Activated CD4-positive, CD25-positive, alpha-beta regulatory T cell treated with anti-CD3 and anti-CD28 coated beads, Interleukin-2, amount 50 U/mL, for 72 hours (primary cell): ENCODE results near the gene TMCC1.
"Not testable (repeated sequence)": the region's sequence is repeated elsewhere in the genome, so short reads cannot be mapped to it uniquely, and the experiment has no call there.

Experiments
- DNase-seq: peaks from one replicate; pipeline ENCODE4 v3.0.0; 2021

TMCC1 gene

GRCh38 chr3:129834580-129834979 lies 58.9 kb downstream of the TMCC1 start:
- no peak for DNase-seq

GRCh38 chr3:129831942-129832341 lies 61.6 kb downstream of the TMCC1 start:
- not testable (repeated sequence) for DNase-seq

- no peak for DNase-seq
These were observed 62.0 kb downstream of the TMCC1 start for GRCh38 chr3:129831503-129831902.

- no peak for DNase-seq
These were observed 63.9 kb downstream of the TMCC1 start for GRCh38 chr3:129829640-129830039.

GRCh38 chr3:129827765-129828164 lies 65.7 kb downstream of the TMCC1 start:
- peak; percentile 39 for DNase-seq

- DNase-seq: peak; percentile 37
These were observed 68.5 kb downstream of the TMCC1 start for GRCh38 chr3:129824926-129825541.

DNA sequence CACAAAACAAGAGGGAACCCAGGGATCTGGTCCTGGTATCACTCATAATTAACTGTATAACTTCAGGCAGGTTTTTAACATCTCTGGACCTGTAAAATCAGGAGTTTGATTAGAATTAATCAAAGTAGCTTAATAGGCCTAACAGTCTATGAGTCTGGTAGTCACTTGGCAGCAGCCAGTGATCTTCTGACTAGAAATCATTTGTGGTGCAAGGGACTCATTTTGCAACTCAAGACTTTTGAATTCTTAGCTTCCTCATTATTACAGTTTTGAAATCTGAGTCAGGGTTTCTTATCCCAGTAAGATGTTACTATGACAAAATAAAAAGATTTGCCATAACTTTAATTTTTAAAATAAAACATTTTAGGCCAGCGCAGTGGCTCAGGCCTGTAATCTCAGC lies 70.8 kb downstream of the TMCC1 start:
- DNase-seq: no peak

GRCh38 chr3:129822241-129822640 lies 71.3 kb downstream of the TMCC1 start:
- no peak for DNase-seq

- no peak for DNase-seq
These were observed 72.9 kb downstream of the TMCC1 start for GRCh38 chr3:129820587-129820986.

- DNase-seq: no peak
These were observed 80.9 kb downstream of the TMCC1 start for GRCh38 chr3:129812589-129812988.

DNA sequence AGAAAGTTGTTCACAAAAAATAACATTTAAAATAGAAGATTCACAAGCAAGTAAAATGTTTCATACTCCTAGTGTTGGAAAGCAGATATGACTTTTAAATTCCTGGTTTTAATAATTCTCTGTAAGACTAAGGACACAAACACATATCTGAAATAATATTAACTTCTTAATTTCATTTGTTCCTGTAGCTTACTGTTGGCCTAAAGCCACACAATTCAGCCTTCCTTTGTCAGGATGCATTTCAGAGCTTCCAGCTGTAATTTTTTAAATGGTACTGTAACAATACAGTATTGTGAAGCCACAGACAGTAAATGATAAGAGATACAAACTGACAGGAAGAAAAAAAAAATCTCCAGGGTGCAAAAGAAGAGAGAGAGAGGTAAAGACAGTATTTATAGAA lies 84.2 kb downstream of the TMCC1 start:
- no peak for DNase-seq

DNA sequence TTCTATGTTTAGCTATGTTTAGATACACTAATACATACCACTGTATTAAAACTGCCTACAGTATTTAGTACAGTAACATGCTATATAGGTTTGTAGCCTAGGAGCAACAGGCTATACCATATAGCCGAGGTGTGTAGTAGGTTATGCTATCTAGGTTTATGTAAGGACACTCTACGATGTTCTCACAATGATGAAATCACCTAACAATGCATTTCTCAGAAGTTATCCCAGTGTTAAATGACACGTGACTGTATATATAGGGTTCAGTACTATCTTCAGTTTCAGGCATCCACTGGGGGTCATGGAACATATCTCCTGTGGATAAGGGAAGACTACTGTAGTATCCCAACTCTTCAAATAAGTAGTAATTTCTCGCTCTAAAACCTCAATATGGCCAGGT lies 97.4 kb downstream of the TMCC1 start:
- no peak for DNase-seq

GRCh38 chr3:129795186-129796010 lies 98.1 kb downstream of the TMCC1 start:
- no peak for DNase-seq

GRCh38 chr3:129794311-129795185 lies 99.0 kb downstream of the TMCC1 start:
- DNase-seq: no peak

DNA sequence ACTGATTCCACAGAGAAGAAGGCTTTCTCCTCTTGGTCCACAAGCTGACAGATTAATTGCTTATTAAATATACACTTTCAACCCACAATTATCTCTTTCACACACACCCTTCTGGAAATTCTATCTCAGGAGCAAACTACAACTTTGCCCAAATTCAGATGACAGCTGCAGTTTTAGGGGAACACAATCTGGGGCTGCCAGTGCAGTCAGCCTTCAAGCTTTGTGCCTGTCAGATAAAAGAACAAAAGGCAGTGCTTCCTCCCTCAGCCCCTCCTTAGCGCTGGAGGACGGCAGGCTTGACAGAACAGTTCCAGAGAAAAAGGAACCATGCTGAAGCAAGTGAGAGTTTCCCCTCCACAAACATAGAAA lies 99.6 kb downstream of the TMCC1 start:
- no peak for DNase-seq

DNA sequence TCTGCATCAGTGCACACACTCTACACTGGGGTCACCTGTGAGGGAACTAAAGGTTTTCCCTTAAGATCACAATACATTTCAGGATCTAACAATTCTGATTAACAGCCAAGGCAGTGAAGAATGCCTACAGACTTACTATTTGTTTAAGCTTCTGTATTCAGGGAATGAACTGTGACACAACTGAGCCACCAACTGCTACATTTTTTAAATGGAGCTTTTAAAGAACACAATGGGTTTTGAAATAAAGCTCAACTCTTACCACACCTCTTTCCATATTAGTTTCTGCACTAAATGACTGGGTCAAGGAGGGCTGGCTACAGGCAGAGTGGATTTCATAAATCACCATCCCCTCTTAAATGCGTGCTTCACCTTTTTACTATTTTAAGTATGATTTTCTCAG lies 100.2 kb downstream of the TMCC1 start:
- DNase-seq: no peak

DNA sequence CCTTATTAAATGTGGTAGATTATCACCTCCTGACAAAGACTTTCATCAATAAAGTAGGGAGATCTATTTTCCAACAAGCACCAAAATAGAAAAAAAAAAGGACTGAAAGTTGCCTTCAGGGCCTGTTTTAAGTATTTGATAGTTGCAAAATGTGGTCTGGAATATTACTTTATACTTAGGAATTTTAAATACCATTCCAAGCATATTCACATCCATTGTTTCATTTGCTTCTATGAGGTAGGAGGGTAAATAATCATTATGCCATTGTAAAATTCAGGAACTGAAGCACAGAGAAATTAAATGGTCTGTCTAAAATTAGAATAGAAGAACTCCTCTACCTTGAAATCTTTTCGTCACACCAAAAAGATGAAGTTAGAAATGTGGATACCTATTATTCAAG lies 110.0 kb downstream of the TMCC1 start:
- no peak for DNase-seq

GRCh38 chr3:129778871-129779270 lies 114.6 kb downstream of the TMCC1 start:
- no peak for DNase-seq

DNA sequence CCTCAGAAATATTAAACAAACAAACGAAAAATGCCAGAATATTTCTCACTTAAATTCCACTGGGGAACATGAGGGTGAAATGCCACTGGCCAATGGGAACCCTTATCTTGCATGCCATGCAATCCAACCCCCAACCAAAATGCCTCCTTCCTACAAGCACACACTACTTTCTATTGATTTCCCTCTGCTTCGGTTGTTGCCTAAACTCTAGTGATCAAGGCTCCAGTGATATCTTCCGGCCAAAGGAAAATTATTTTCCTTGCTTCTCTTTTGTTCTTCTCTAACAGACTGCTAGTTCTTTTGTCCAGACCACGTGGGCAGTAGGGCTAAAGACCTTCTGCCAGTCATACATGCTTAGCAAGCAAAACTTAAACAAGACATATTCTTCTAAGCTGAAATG lies 115.7 kb downstream of the TMCC1 start:
- DNase-seq: no peak

DNA sequence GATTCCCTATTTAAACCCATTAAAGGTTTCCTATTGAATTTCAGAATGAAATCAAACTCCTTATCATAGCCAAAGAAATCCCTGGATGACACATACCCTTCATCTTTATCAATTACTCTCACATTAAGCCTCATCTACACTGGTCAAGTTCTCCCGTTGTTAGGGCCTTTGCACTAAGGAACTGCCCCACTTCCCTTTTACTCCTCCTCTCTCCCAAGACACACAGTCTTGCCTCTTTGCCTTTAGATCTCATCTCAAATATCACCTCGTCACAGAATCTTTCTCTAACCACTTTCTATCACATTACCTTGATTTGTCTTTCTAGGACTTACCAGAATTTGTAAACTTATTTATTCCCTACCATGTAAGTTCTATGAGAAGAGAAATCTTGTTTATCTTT lies 117.6 kb downstream of the TMCC1 start:
- no peak for DNase-seq

DNA sequence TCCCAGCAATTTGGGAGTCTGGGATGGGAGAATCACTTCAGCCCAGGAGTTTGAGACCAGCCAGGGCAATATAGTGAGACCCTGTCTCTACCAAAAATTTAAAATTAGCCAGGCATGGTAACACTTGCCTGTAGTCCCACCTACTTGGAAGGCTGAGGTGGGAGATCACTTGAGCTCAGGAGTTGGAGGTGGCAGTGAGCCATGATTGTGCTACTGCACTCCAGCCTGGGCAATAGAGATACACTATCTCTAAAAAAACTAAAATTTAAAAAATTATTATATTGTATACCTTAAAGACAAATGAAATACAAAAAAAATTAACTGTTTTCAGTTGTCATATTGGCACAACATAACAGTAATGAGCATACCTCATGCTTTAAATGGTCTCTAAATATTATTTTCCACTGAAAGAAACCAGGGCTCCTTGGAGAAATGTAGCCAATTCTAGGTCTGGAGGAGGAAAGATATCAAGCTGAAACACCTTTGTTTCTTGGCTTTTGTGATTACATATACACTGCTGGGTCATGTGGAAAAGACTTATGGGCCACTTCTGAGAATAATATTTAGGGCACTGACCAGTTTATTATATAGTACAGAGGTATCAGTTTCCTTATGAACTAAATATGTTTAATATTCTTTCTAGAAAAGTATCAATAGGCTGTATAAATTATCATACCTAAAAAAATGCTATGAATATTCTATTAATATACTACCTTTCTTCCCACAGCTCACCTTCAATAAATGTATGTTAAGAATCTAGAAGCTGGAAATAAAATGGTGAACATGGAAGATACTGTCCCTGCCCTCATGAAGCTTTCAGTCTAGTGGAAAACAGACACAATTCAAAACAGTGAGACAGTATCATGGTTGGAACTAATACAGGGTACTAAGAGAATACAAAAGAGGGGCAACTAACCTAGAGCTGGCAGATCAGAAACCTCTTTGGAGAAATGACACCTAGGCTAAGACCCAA lies 119.5 kb downstream of the TMCC1 start:
- no peak for DNase-seq

DNA sequence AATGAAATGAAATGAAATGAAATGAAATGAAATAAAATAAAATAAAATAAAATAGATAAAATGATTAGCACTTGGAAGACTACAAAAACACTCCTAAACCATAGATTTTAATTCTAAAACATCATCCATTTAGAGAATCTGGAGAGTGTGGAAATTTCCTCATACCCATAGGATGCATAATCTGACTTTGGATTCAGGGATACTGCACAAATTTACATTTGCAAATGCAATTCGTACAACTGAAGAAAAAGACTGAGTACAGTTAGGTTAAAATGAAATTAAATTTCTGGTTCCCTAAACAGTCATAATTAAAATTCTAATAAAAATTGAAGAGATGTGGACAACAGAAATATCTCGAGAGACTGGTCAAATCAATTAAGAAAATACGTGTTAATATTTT lies 122.9 kb downstream of the TMCC1 start:
- DNase-seq: no peak

GRCh38 chr3:129769616-129770015 lies 123.9 kb downstream of the TMCC1 start:
- no peak for DNase-seq
